Tibial nerve (tissue), 4 donors: ENCODE data around the gene EMID1.
"Not testable (repeated sequence)": the region's sequence is repeated elsewhere in the genome, so short reads cannot be mapped to it uniquely, and the experiment has no call there.

ENCODE experiments used
- EP300 ChIP-seq, 2 donors: sonication (generic); formaldehyde crosslinking; IDR thresholded peaks; one replicate each; pipeline ENCODE4 v1.6.1; 2017; ENCODE audit warnings: antibody characterized with exemption in 2 of 2, mild to moderate bottlenecking in 1 of 2
- POLR2A ChIP-seq, 2 donors: fragments of 450-650 bp; IDR thresholded peaks; one replicate each; pipeline ENCODE4 v1.6.1; 2017; ENCODE audit warnings: antibody characterized with exemption in 2 of 2, mild to moderate bottlenecking in 2 of 2, moderate library complexity in 2 of 2
- TF ChIP-seq, protein P1 (sequence below), 5 experiments: fragments of 200-600 bp in 3 of 5; fragments of 450-650 bp in 2 of 5; sonication (generic) in 3 of 5; IDR thresholded peaks; one replicate each; pipeline ENCODE4 v1.5.1; 2016 to 2019; ENCODE audit warnings: antibody characterized with exemption in 5 of 5, mild to moderate bottlenecking in 3 of 5, moderate library complexity in 2 of 5

DNA sequence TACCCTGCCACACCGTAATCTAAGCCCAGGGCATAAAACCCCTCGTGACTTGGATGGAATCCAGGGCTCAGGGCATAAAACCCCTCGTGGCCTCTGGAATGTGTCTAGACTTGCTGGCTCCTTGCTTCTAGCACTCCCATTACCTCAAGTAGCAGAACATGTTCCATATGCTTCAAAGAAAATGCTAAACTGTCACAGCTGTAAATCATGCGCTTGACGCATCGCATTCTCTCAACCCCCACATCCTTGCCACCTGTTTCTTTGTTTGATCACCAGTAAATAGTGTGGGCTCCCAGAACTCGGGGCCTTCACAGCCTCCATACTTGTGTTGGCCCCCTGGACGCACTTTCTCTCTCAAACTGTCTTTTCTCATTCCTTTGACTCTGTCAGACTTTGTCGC lies 34.8 kb downstream of the EMID1 start:
- TF ChIP-seq, protein P1, sequence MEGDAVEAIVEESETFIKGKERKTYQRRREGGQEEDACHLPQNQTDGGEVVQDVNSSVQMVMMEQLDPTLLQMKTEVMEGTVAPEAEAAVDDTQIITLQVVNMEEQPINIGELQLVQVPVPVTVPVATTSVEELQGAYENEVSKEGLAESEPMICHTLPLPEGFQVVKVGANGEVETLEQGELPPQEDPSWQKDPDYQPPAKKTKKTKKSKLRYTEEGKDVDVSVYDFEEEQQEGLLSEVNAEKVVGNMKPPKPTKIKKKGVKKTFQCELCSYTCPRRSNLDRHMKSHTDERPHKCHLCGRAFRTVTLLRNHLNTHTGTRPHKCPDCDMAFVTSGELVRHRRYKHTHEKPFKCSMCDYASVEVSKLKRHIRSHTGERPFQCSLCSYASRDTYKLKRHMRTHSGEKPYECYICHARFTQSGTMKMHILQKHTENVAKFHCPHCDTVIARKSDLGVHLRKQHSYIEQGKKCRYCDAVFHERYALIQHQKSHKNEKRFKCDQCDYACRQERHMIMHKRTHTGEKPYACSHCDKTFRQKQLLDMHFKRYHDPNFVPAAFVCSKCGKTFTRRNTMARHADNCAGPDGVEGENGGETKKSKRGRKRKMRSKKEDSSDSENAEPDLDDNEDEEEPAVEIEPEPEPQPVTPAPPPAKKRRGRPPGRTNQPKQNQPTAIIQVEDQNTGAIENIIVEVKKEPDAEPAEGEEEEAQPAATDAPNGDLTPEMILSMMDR (IDR thresholded peaks at IDR 0.05) = not testable (repeated sequence)
- not testable (repeated sequence) for TF ChIP-seq POLR2A, EP300 (IDR thresholded peaks at IDR 0.05)
